Measurements from ENCODE around the gene RRAS. TPM values are rescaled to one million over a fixed set of nuclear protein-coding genes. Genes with fewer than 3 reads are reported as not detected.

RRAS gene
- total and polyA plus RNA-seq, 2 donors from 2014 or later: 92.3 to 140 TPM

DNA sequence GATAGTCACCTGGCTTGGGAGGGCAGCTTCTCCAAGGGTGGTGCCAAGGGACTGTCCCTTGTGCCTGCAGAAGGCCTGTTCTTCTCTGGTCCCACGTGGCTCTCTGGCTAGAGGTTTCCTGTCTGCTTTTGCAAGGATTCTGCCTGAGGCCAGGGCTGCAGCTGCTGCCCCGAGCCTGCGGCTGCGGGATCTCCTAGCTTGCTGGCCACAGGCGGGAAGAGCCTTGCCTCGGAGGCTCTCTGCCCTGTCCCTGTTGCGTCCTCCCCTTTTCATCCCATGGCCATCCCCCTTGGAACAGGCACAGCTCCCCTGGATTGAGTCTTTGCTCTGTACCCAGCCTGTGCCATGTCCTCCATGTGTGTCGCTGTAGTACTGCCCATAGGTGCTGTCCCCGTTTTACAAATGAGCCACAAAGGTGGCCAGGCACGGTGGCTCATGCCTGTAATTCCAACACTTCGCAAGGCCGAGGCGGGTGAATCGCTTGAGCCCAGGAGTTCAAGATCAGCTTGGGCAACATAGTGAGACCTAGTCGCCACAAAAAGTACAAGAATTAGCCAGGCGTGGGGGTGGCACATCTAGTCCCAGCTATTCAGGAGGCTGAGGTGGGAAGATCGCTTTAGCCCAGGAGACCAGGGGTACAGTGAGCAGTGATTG lies 16.6 kb upstream of the RRAS start:
- H3K27ac ChIP-seq (ENCODE audit: low read depth in 2 of 2, low read length in 2 of 2): no peak overlapping the region
- H3K36me3 ChIP-seq (ENCODE audit: control insufficient read depth in 2 of 3, insufficient read depth in 3 of 3, low read length in 3 of 3): peaks cover 2 to 47% (median 24%) of the 10 kb centered on the region in 3 donors
- FAIRE-seq (no peak), DNase-seq (no peak)
- no peaks in the 10 kb centered on the region for H3K9me3 ChIP-seq (ENCODE audit: control insufficient read depth in 2 of 3, insufficient read depth in 1 of 3, low read length in 3 of 3)
- TF ChIP-seq, protein P1, sequence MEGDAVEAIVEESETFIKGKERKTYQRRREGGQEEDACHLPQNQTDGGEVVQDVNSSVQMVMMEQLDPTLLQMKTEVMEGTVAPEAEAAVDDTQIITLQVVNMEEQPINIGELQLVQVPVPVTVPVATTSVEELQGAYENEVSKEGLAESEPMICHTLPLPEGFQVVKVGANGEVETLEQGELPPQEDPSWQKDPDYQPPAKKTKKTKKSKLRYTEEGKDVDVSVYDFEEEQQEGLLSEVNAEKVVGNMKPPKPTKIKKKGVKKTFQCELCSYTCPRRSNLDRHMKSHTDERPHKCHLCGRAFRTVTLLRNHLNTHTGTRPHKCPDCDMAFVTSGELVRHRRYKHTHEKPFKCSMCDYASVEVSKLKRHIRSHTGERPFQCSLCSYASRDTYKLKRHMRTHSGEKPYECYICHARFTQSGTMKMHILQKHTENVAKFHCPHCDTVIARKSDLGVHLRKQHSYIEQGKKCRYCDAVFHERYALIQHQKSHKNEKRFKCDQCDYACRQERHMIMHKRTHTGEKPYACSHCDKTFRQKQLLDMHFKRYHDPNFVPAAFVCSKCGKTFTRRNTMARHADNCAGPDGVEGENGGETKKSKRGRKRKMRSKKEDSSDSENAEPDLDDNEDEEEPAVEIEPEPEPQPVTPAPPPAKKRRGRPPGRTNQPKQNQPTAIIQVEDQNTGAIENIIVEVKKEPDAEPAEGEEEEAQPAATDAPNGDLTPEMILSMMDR (IDR thresholded peaks at IDR 0.05; ENCODE audit: borderline replicate concordance, extremely low read depth, insufficient read depth): no peak
- H3K27me3 ChIP-seq (ENCODE audit: control insufficient read depth, insufficient read depth, low read length): no peaks in the 10 kb centered on the region
- intact Hi-C loops (cut with DNase I): no loop called here
- H3K4me1 ChIP-seq (ENCODE audit: control insufficient read depth in 2 of 3, insufficient read depth in 2 of 3, low read depth in 1 of 3, low read length in 3 of 3): no peaks in the 10 kb centered on the region
- no peak overlapping the region for H3K4me3 ChIP-seq (ENCODE audit: low read length in 3 of 3)
- no peak overlapping the region for H3K9ac ChIP-seq (ENCODE audit: low read length in 3 of 3)

DNA sequence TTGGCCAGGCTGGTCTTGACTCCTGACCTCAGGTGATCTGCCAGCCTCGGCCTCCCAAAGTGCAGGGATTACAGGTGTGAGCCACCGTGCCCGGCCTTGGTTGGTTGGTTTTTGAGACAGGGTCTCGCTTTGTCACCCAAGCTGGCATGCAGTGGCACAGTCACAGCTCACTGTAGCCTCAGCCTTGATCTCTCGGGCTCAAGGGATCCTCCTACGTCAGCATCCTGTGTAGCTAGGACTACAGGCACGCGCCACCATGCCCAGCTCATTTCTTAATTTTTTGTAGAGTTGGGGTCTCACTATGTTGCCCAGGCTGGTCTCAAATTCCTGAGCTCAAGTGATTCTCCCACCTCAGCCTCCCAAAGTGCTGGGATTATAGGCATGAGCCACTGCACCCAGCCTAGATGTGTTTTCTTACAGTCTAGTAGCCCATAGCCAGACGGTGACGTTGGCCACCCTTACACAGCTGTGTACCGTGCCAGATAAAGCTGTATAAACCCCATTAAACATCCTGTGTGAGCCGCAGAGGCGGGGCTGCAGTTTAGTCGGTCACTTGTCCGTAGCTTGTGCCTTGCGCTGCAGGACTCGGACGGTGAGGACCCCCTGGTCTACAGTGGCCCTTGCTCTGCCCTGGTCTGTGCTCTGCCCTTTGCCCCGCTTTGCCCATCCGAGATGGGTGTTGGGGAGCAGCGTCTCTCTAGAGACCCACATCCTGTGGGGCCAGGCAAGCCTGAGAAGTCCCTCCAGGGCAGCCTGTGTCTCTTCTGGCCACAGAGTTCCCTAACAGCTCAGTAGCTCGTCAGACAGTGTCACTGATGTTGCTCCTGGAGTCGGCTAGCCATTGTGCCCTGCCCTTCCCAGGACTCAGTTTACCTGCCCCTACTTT lies 15.9 kb upstream of the RRAS start:
- no peak overlapping the region for H3K27ac ChIP-seq (ENCODE audit: low read depth in 2 of 2, low read length in 2 of 2)
- H3K27me3 ChIP-seq (ENCODE audit: control insufficient read depth, insufficient read depth, low read length): no peaks in the 10 kb centered on the region
- H3K4me3 ChIP-seq (ENCODE audit: low read length in 3 of 3): no peak overlapping the region
- no peaks in the 10 kb centered on the region for H3K9me3 ChIP-seq (ENCODE audit: control insufficient read depth in 2 of 3, insufficient read depth in 1 of 3, low read length in 3 of 3)
- FAIRE-seq (no peak), DNase-seq (no peak)
- TF ChIP-seq, protein P1 (IDR thresholded peaks at IDR 0.05; ENCODE audit: borderline replicate concordance, extremely low read depth, insufficient read depth): no peak
- H3K36me3 ChIP-seq (ENCODE audit: control insufficient read depth in 2 of 3, insufficient read depth in 3 of 3, low read length in 3 of 3): peaks cover 2 to 41% (median 22%) of the 10 kb centered on the region in 3 donors
- intact Hi-C loops (cut with DNase I): no loop called here
- H3K4me1 ChIP-seq (ENCODE audit: control insufficient read depth in 2 of 3, insufficient read depth in 2 of 3, low read depth in 1 of 3, low read length in 3 of 3): no peaks in the 10 kb centered on the region
- no peak overlapping the region for H3K9ac ChIP-seq (ENCODE audit: low read length in 3 of 3)

DNA sequence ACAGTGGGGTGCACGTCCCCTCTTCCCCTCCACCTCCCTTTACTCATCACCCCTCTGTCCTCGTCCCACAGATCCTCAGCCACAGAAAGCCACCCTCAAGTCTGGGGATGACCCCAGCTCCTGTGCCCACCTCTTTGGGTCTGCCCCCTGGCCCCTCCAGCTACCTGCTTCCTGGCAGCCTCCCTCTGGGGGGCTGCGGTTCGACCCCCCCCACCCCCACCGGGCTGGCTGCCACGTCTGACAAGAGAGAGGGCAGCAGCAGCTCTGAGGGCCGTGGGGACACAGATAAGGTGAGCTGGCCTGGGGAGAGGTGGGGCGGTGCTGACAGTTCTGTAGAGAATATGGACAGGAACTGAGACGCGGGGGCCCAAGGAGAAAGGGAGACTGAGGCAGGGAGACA lies 14.6 kb upstream of the RRAS start:
- peaks cover 2 to 44% (median 20%) of the 10 kb centered on the region in 3 donors for H3K36me3 ChIP-seq (ENCODE audit: control insufficient read depth in 2 of 3, insufficient read depth in 3 of 3, low read length in 3 of 3)
- TF ChIP-seq, protein P1 (IDR thresholded peaks at IDR 0.05; ENCODE audit: borderline replicate concordance, extremely low read depth, insufficient read depth): no peak
- no peak for DNase-seq
- H3K4me3 ChIP-seq (ENCODE audit: low read length in 3 of 3): no peak overlapping the region
- H3K27ac ChIP-seq (ENCODE audit: low read depth in 2 of 2, low read length in 2 of 2): no peak overlapping the region
- H3K27me3 ChIP-seq (ENCODE audit: control insufficient read depth, insufficient read depth, low read length): no peaks in the 10 kb centered on the region
- intact Hi-C loops (cut with DNase I): no loop called here
- no peaks in the 10 kb centered on the region for H3K4me1 ChIP-seq (ENCODE audit: control insufficient read depth in 2 of 3, insufficient read depth in 2 of 3, low read depth in 1 of 3, low read length in 3 of 3)
- no peak overlapping the region for H3K9ac ChIP-seq (ENCODE audit: low read length in 3 of 3)
- H3K9me3 ChIP-seq (ENCODE audit: control insufficient read depth in 2 of 3, insufficient read depth in 1 of 3, low read length in 3 of 3): no peaks in the 10 kb centered on the region
- no peak for FAIRE-seq

Data from kidney (tissue), 14 donors.